Measurements from ENCODE around the gene ARHGEF6.

GRCh38 chrX:136779346-136779781 lies 1.4 kb downstream of the ARHGEF6 start:
- no peak for TF ChIP-seq TAF1 (IDR thresholded peaks at IDR 0.05; ENCODE audit: borderline replicate concordance, insufficient read depth, low read length)
- no peak for TF ChIP-seq POLR2AphosphoS5 (IDR thresholded peaks at IDR 0.05; ENCODE audit: low read depth, low read length)
